HT-29 (cell line): Measurements from ENCODE around the gene FLRT1. TPM values are rescaled to one million over a fixed set of nuclear protein-coding genes. Genes with fewer than 3 reads are reported as not detected.
A peak's percentile ranks its signal among the peaks of the same experiment; 100 is the strongest.

Source experiments
- DNase-seq: peaks from one replicate; pipeline ENCODE4 v3.0.0-alpha.2; 2015; ENCODE audit warnings: low spot score
- total RNA-seq: library from RNA; depleted of rRNA; stranded (reverse); fragments of >200 nt; shearing (Covaris generic); gene quantifications from 2 replicates; pipeline ENCODE4 v1.2.3, GENCODE V29; 2014; rRNA removed

FLRT1 gene, protein sequence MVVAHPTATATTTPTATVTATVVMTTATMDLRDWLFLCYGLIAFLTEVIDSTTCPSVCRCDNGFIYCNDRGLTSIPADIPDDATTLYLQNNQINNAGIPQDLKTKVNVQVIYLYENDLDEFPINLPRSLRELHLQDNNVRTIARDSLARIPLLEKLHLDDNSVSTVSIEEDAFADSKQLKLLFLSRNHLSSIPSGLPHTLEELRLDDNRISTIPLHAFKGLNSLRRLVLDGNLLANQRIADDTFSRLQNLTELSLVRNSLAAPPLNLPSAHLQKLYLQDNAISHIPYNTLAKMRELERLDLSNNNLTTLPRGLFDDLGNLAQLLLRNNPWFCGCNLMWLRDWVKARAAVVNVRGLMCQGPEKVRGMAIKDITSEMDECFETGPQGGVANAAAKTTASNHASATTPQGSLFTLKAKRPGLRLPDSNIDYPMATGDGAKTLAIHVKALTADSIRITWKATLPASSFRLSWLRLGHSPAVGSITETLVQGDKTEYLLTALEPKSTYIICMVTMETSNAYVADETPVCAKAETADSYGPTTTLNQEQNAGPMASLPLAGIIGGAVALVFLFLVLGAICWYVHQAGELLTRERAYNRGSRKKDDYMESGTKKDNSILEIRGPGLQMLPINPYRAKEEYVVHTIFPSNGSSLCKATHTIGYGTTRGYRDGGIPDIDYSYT
- 0.15 TPM in 1 of 2 replicates, not detected in the other for total RNA-seq

GRCh38 chr11:64035576-64035975, at the start of gene FLRT1:
FLRT1 (plus strand) TSS chr11:64035931; CDS start chr11:64116268, 80,337 bp downstream.
- no peak for DNase-seq

- DNase-seq, result peak; percentile 98
Observed at GRCh38 chr11:63986156-63986931, 49.4 kb upstream of the FLRT1 start, which contains the start of gene OTUB1. OTUB1 (plus strand) TSS chr11:63986438; CDS start chr11:63986457, 19 bp downstream.

GRCh38 chr11:63986932-63987513, 48.7 kb upstream of the FLRT1 start:
- DNase-seq, result no peak

DNA sequence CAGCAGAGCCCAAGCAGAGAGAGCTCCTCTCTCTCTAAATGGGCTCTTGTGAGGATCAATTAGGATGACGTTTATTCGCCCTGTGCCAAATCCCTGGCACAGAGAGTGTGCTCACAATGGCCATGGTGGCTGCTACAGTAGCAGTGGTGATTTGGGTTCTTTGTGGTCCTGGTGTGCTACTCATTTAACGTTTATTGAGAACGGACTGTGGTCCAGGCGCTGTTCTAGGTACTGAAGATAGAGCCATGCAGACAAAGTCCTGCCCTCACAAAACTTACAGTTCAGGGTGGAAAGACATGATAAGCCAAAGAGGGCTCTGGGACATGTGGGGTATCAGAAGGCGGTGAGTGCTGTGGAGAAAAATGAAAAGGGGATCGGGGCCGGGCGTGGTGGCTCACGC, 44.2 kb upstream of the FLRT1 start:
- DNase-seq, result no peak

DNA sequence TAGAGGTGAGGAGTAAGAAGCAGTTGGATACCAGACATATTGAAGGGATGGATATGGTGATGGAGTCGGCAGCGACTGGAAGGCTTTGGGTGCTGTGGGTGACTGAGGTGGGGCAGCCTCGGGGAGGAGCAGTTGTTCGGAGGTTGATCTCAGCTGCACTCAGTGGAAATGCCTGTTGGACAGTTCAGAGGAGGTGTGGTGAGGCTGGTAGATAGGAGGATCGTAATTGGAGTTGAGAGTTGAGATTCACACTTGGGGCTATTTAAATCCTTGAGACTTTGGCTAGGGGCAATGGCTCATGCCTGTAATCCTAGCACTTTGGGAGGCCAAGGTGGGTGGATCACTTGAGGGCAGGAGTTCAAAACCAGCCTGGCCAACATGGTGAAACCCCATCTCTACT, 42.6 kb upstream of the FLRT1 start:
- no peak for DNase-seq

- no peak for DNase-seq
Observed at GRCh38 chr11:63993993-63994392, 41.7 kb upstream of the FLRT1 start.

GRCh38 chr11:63996512-63996911, 39.2 kb upstream of the FLRT1 start:
- no peak for DNase-seq

GRCh38 chr11:63997104-63997700, 38.5 kb upstream of the FLRT1 start:
- DNase-seq, result no peak

- no peak for DNase-seq
Observed at GRCh38 chr11:63997801-63998337, 37.9 kb upstream of the FLRT1 start.

DNA sequence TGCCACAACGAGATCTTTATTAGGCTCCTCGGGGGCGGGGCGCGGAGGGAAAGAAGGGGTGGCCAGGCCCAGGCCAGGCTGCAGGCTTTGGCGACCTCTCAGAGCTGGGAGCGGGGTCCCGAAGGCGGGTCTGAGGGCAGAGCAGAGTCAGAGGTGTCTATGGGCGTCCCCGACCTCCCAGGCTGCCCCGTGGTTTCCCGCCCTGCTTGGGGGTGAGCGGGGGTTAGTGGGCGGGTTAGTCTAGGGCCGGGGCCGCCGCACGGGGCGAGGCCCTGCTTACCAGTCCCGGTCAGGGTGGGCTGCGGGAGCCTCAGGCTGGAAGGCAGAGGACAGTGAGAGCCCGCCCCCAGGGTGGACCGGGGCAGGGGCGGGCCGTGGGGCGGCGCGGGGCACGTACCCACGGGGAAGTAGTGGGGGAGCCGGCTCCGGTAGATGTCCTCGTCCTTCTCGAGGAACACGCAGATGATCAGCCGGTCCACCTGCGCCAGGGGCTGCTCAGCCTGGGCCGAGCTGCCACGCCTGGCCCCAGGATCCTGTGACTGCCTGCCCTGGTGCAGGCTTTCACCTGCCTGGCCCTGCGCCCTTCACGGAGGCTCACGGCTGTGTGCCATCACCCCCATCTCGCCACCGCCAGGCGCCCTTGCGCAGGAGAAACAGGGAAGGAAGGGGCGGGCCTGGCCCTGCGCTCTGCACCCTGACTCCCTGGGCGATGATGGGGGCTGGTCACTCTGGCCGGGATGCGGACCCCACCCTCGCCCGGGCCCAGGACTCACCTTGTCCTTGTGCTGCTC, 37.0 kb upstream of the FLRT1 start:
- no peak for DNase-seq

DNA sequence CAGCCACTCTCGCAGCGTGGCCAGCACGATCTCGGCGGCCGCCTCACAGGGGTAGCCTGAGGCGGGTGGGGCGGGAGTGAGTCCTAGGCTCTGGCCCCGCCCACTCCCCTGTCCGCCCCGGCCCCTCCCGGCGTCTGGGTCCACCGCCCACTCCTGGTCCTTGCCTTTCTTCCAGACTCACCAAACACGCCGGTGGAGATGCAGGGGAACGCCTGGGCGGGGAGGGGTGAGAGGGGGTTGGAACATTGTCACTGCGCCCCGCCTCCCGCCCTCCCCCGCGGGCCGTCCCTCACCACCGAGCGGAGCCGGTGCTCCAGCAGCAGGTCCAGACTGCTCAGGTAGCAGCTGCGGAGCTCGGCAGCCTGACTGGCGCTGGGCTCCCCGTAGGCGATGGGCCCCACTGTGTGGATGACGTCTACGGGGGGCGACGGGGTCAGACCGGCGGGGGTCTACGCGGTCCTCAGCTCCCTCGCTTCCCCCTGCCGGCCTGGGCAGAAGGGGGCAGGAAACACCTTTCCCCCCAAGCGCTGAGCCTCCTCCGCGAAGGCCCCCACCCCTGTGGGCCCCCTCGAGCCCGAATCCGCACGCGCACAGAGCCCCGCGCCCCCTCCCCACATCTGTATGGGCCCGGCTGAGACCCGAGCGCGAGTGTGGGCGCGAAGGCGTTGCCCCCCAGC, 36.2 kb upstream of the FLRT1 start:
- no peak for DNase-seq

GRCh38 chr11:64000026-64000739, 35.5 kb upstream of the FLRT1 start:
- no peak for DNase-seq

GRCh38 chr11:64000740-64001483, 34.8 kb upstream of the FLRT1 start:
- no peak for DNase-seq

GRCh38 chr11:64001484-64002420, 34.0 kb upstream of the FLRT1 start:
- DNase-seq, result no peak

GRCh38 chr11:64003807-64004589, 31.7 kb upstream of the FLRT1 start:
- DNase-seq, result no peak

GRCh38 chr11:64004590-64004984, 31.1 kb upstream of the FLRT1 start:
- DNase-seq, result no peak
